HCT116 (cell line): Measurements from ENCODE around the gene DAAM1. TPM values are rescaled to one million over a fixed set of nuclear protein-coding genes. Genes with fewer than 3 reads are reported as not detected.

Experiments used
- ATAC-seq: fragments of 200-7000 bp; cut with Tn5 transposase; 2 replicates; pipeline ENCODE4 v1.9.1; 2020; ENCODE audit warnings: mild to moderate bottlenecking, moderate library complexity
- BruUV-seq: library from RNA; stranded (reverse); fragments of 400-500 nt; replicated peaks from 2 replicates; lab custom pipeline; 2021; lab: Mats Ljungman, UMichigan
- CTCF ChIA-PET: fragments of 300-600 bp; sonication (Branson Sonifier 250); formaldehyde crosslinking; loops from one replicate; lab custom pipeline; 2021; ENCODE audit warnings: antibody characterized with exemption; lab: Charles Lee
- POLR2A ChIA-PET: fragments of 300-600, 350-600 bp; sonication (Branson Sonifier 250); formaldehyde crosslinking; loops from one replicate; lab custom pipeline; 2021; ENCODE audit warnings: antibody characterized with exemption; lab: Charles Lee
- RAD21 ChIA-PET, 2 experiments: fragments of 300-600 bp; sonication (Branson Sonifier 250); formaldehyde crosslinking; loops; one replicate each; lab custom pipeline; 2023; ENCODE audit warnings: low total read pairs in 2 of 2; ENCODE audit not compliant: uncharacterized antibody in 2 of 2, unreplicated experiment in 2 of 2, low non-redundant PET in 1 of 2; lab: Charles Lee
- DNase-seq: peaks from one replicate; pipeline ENCODE4 v3.0.0-alpha.2; 2010; ENCODE audit warnings: low read depth, low spot score
- H2AFZ ChIP-seq: fragments of 200-600 bp; shearing (Covaris generic), sonication (generic); 2 replicates; pipeline ENCODE4 v1.6.1; 2017; ENCODE audit warnings: low read depth, mixed run types, mixed read lengths, antibody characterized with exemption, low read length; ENCODE audit not compliant: poor library complexity, severe bottlenecking
- H3K27ac ChIP-seq: 2 replicates; pipeline ENCODE4 v1.5.1; 2012; ENCODE audit warnings: low read depth, low read length
- H3K27me3 ChIP-seq: fragments of 200-600 bp; sonication (generic); 2 replicates; pipeline ENCODE4 v1.6.1; 2016; ENCODE audit warnings: mixed run types, low read length, mixed read lengths; ENCODE audit not compliant: insufficient read depth
- H3K36me3 ChIP-seq, 2 experiments: fragments of 200-500 bp in 1 of 2; fragments of 200-600 bp in 1 of 2; sonication (Bioruptor generic) in 1 of 2; sonication (generic) in 1 of 2; 2 replicates each; pipeline versions ENCODE4 v1.5.1 to v1.6.1; 2014 to 2016; ENCODE audit warnings: low read length in 2 of 2, inconsistent platforms in 1 of 2, mixed read lengths in 1 of 2, mixed run types in 1 of 2; ENCODE audit not compliant: insufficient read depth in 2 of 2, control insufficient read depth in 1 of 2
- H3K4me1 ChIP-seq, 2 experiments: fragments of 200-600 bp in 1 of 2; sonication (generic) in 1 of 2; 2 replicates each; pipeline versions ENCODE4 v1.5.1 to v1.6.1; 2012 to 2017; ENCODE audit warnings: low read length in 2 of 2, inconsistent platforms in 1 of 2, mild to moderate bottlenecking in 1 of 2, mixed read lengths in 1 of 2, mixed run types in 1 of 2, moderate library complexity in 1 of 2; ENCODE audit not compliant: insufficient read depth in 2 of 2, control insufficient read depth in 1 of 2
- H3K4me2 ChIP-seq: fragments of 200-600 bp; sonication (generic); 2 replicates; pipeline ENCODE4 v1.6.1; 2017; ENCODE audit warnings: mixed run types, low read length, mixed read lengths
- H3K4me3 ChIP-seq, 2 experiments: fragments of 200-600 bp in 1 of 2; sonication (generic) in 1 of 2; replicated peaks in 1 of 2; 2 replicates each; pipeline ENCODE4 v1.5.1; 2011 to 2016; ENCODE audit warnings: low read length in 2 of 2, control low read depth in 1 of 2, low read depth in 1 of 2, mild to moderate bottlenecking in 1 of 2, mixed read lengths in 1 of 2, mixed run types in 1 of 2
- H3K79me2 ChIP-seq: fragments of 200-600 bp; sonication (generic); 2 replicates; pipeline ENCODE4 v1.6.1; 2017; ENCODE audit warnings: mild to moderate bottlenecking, mixed run types, low read length, moderate library complexity, mixed read lengths; ENCODE audit not compliant: insufficient read depth
- H3K9ac ChIP-seq: fragments of 200-600 bp; sonication (generic); 2 replicates; pipeline ENCODE4 v1.6.1; 2016; ENCODE audit warnings: low read length, mixed read lengths
- H3K9me2 ChIP-seq: fragments of 200-600 bp; sonication (generic), shearing (Covaris generic); 2 replicates; pipeline ENCODE4 v1.6.1; 2017; ENCODE audit warnings: mixed run types, mild to moderate bottlenecking, moderate library complexity; ENCODE audit not compliant: insufficient read depth
- H3K9me3 ChIP-seq, 2 experiments: fragments of 200-500 bp in 1 of 2; fragments of 200-600 bp in 1 of 2; sonication (Bioruptor generic) in 1 of 2; sonication (generic) in 1 of 2; 2 replicates each; pipeline ENCODE4 v1.6.1; 2014 to 2017; ENCODE audit warnings: low read length in 2 of 2, mixed read lengths in 2 of 2, inconsistent platforms in 1 of 2, low read depth in 1 of 2, mild to moderate bottlenecking in 1 of 2, mixed run types in 1 of 2, moderate library complexity in 1 of 2; ENCODE audit not compliant: control insufficient read depth in 1 of 2, insufficient read depth in 1 of 2
- H4K20me1 ChIP-seq: fragments of 200-600 bp; sonication (generic), shearing (Covaris generic); 2 replicates; pipeline ENCODE4 v1.6.1; 2017; ENCODE audit warnings: mixed run types, mild to moderate bottlenecking, moderate library complexity; ENCODE audit not compliant: insufficient read depth
- ATF3 ChIP-seq: IDR thresholded peaks from 2 replicates; pipeline ENCODE4 v1.6.1; 2012
- CBX3 ChIP-seq: IDR thresholded peaks from 2 replicates; pipeline ENCODE4 v1.6.1; 2012; ENCODE audit warnings: low read depth
- CEBPB ChIP-seq: IDR thresholded peaks from 2 replicates; pipeline ENCODE4 v1.6.1; 2012; ENCODE audit warnings: low read depth
- CTCF ChIP-seq, 3 experiments: fragments of 200-600 bp in 1 of 3; sonication (generic) in 1 of 3; IDR thresholded peaks in 2 of 3; conservative IDR thresholded peaks in 1 of 3; 2 replicates each; pipeline ENCODE4 v1.5.1; 2012 to 2017; ENCODE audit warnings: low read depth in 2 of 3, low read length in 2 of 3, antibody characterized with exemption in 1 of 3, borderline replicate concordance in 1 of 3, control low read depth in 1 of 3, mild to moderate bottlenecking in 1 of 3, mixed read lengths in 1 of 3, mixed run types in 1 of 3, moderate library complexity in 1 of 3; ENCODE audit not compliant: insufficient read depth in 1 of 3
- ELF1 ChIP-seq: IDR thresholded peaks from 2 replicates; pipeline ENCODE4 v1.6.1; 2012; ENCODE audit warnings: low read depth, borderline replicate concordance
- EZH2 ChIP-seq: fragments of 200-600 bp; sonication (generic); IDR thresholded peaks from 2 replicates; pipeline ENCODE4 v1.6.1; 2017; ENCODE audit warnings: antibody characterized with exemption, mixed run types
- EZH2phosphoT487 ChIP-seq: fragments of 200-600 bp; IDR thresholded peaks from 2 replicates; pipeline ENCODE4 v1.6.1; 2018; ENCODE audit warnings: antibody characterized with exemption, borderline replicate concordance
- FOSL1 ChIP-seq: IDR thresholded peaks from 2 replicates; pipeline ENCODE4 v1.6.1; 2012; ENCODE audit warnings: low read depth
- JUND ChIP-seq: IDR thresholded peaks from 2 replicates; pipeline ENCODE4 v1.6.1; 2012
- MAX ChIP-seq: IDR thresholded peaks from 2 replicates; pipeline ENCODE4 v1.6.1; 2012
- POLR2A ChIP-seq: IDR thresholded peaks from 2 replicates; pipeline ENCODE4 v1.7.0; 2011; ENCODE audit warnings: borderline replicate concordance; ENCODE audit not compliant: insufficient read depth, insufficient read length; ENCODE audit errors: extremely low read depth
- POLR2AphosphoS5 ChIP-seq: IDR thresholded peaks from 2 replicates; pipeline ENCODE4 v1.6.1; 2011; ENCODE audit warnings: mild to moderate bottlenecking, low read depth, low read length, moderate library complexity
- REST ChIP-seq: IDR thresholded peaks from 2 replicates; pipeline ENCODE4 v1.6.1; 2012; ENCODE audit warnings: low read depth
- SIN3A ChIP-seq: IDR thresholded peaks from 2 replicates; pipeline ENCODE4 v1.6.1; 2012; ENCODE audit warnings: low read depth
- SP1 ChIP-seq: IDR thresholded peaks from 2 replicates; pipeline ENCODE4 v1.6.1; 2012; ENCODE audit warnings: low read depth
- SRF ChIP-seq: IDR thresholded peaks from 2 replicates; pipeline ENCODE4 v1.6.1; 2012; ENCODE audit warnings: low read depth
- TCF7L2 ChIP-seq: IDR thresholded peaks from 2 replicates; pipeline ENCODE4 v1.7.0; 2011; ENCODE audit warnings: borderline replicate concordance, inconsistent platforms; ENCODE audit not compliant: insufficient read depth, insufficient read length; ENCODE audit errors: extremely low read depth
- YY1 ChIP-seq: IDR thresholded peaks from 2 replicates; pipeline ENCODE4 v1.6.1; 2011; ENCODE audit warnings: low read length, low read depth, moderate library complexity, mild to moderate bottlenecking; ENCODE audit not compliant: insufficient replicate concordance; ENCODE audit errors: extremely low read depth
- ZBTB33 ChIP-seq: IDR thresholded peaks from 2 replicates; pipeline ENCODE4 v1.6.1; 2011; ENCODE audit warnings: mild to moderate bottlenecking, low read length, moderate library complexity; ENCODE audit not compliant: insufficient replicate concordance; ENCODE audit errors: extremely low read depth
- ZFX ChIP-seq: fragments of 450-650 bp; IDR thresholded peaks from 2 replicates; pipeline ENCODE4 v1.6.1; 2017
- intact Hi-C: fragments of 100-400 bp; cut with micrococcal nuclease; formaldehyde crosslinking; loops from 2 replicates; pipeline ENCODE4 v1.10.0; 2022
- total RNA-seq: library from RNA; stranded (reverse); gene quantifications from one replicate; pipeline ENCODE4 v1.2.1, GENCODE V29; 2021; ENCODE audit not compliant: unreplicated experiment

DAAM1 gene
- total RNA-seq, 1 experiment from 2014 or later: 10.7 TPM

DNA sequence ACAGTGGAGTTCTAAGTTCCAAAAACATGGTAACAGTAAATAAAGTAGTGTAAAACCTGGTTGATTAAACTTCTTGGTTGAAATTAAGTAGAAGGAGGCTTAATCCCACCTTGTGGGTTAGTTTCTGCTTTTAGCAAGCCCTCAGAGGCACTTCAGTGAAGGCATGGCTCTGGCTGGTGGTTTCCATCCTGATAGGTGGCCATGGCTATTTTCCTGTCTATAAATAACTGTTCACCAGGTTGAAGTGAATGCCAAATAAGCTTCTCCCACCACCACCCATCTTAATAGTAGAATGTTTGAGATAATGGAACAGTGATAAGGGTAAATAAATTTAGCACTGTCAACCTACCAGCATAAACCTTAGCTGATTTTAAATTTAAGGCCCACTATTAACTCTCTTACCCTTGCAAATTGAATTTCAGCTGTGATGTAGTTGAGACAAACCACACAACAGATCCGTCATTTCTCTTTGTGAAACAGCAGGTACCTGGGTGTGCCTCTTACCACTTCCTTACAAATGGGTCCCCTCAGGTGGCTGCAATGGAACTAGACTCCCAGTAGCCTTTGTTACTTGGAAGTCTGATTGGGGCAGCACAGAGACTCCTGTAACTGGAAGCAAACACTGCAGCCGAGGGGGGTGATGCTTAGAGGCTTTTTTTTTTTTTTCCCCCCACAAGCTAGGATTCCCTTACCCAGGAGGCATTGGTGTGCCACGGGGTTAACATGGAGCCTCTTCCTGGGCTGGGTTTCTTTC is 41.4 kb downstream of the DAAM1 start:
- CTCF ChIA-PET: no interaction called here
- no peaks in the 10 kb centered on the region for H3K36me3 ChIP-seq
- H3K79me2 ChIP-seq: no peaks in the 10 kb centered on the region
- no peaks in the 10 kb centered on the region; the same call in 1 of the 2 replicates for H3K9me2 ChIP-seq
- H3K27ac ChIP-seq: no peak overlapping the region
- no peak overlapping the region for H3K9ac ChIP-seq
- no peaks in the 10 kb centered on the region for H3K27me3 ChIP-seq
- RAD21 ChIA-PET: no interaction called here
- no peak overlapping the region for H2AFZ ChIP-seq
- no TSS peak for BruUV-seq
- no peaks in the 10 kb centered on the region for H4K20me1 ChIP-seq
- no peak for TF ChIP-seq SRF
- TF ChIP-seq EZH2phosphoT487: no peak
- no peak for TF ChIP-seq CTCF (IDR thresholded peaks at IDR 0.05 in 2 of 3, conservative IDR thresholded peaks at IDR 0.05 in 1 of 3; ENCODE audit: borderline replicate concordance in 1 of 3, insufficient read depth in 1 of 3, low read depth in 2 of 3, low read length in 2 of 3)
- TF ChIP-seq MAX: no peak
- no peak for TF ChIP-seq JUND
- no peak for TF ChIP-seq ELF1
- TF ChIP-seq REST: no peak
- TF ChIP-seq CEBPB: no peak
- no peak for TF ChIP-seq ATF3
- no peak for TF ChIP-seq SIN3A
- TF ChIP-seq SP1: no peak
- no peak for TF ChIP-seq POLR2A
- no peak for TF ChIP-seq ZBTB33
- no peak for TF ChIP-seq EZH2
- TF ChIP-seq TCF7L2: no peak
- no peak for TF ChIP-seq CBX3
- TF ChIP-seq POLR2AphosphoS5: no peak
- no peak for TF ChIP-seq ZFX
- no peak for TF ChIP-seq FOSL1
- TF ChIP-seq YY1: no peak
- TF ChIP-seq, all 23 proteins: peak for 0
- POLR2A ChIA-PET: no interaction called here
- no peaks in the 10 kb centered on the region for H3K4me1 ChIP-seq
- DNase-seq (no peak), ATAC-seq (no peak)
- H3K4me2 ChIP-seq: no peak overlapping the region
- no peak overlapping the region for H3K4me3 ChIP-seq
- H3K9me3 ChIP-seq: no peaks in the 10 kb centered on the region
- intact Hi-C loops: no loop called here
